IMR-90 (cell line): ENCODE data around the gene FGG.
"Not testable (repeated sequence)": the region's sequence is repeated elsewhere in the genome, so short reads cannot be mapped to it uniquely, and the experiment has no call there.

Source experiments
- BHLHE40 ChIP-seq: fragments of 150-350 bp; IDR thresholded peaks from 2 replicates; pipeline ENCODE4 v1.6.1; 2016; ENCODE audit warnings: mild to moderate bottlenecking, low read depth, low read length
- CEBPB ChIP-seq: IDR thresholded peaks from 2 replicates; pipeline ENCODE4 v1.6.1; 2012; ENCODE audit warnings: low read depth, low read length, improper control_type of control experiment
- CHD1 ChIP-seq: IDR thresholded peaks from 2 replicates; pipeline ENCODE4 v1.6.1; 2012; ENCODE audit warnings: low read depth, low read length, improper control_type of control experiment
- MAFK ChIP-seq: IDR thresholded peaks from 2 replicates; pipeline ENCODE4 v1.6.1; 2012; ENCODE audit warnings: low read depth, low read length, improper control_type of control experiment
- MAZ ChIP-seq: IDR thresholded peaks from 2 replicates; pipeline ENCODE4 v1.6.1; 2012; ENCODE audit warnings: low read depth, mild to moderate bottlenecking, low read length, improper control_type of control experiment, moderate library complexity, borderline replicate concordance
- MXI1 ChIP-seq: IDR thresholded peaks from 2 replicates; pipeline ENCODE4 v1.6.1; 2012; ENCODE audit warnings: low read depth, mild to moderate bottlenecking, low read length, moderate library complexity, borderline replicate concordance
- POLR2A ChIP-seq: IDR thresholded peaks from 2 replicates; pipeline ENCODE4 v1.6.1; 2012; ENCODE audit warnings: mild to moderate bottlenecking, low read depth, low read length
- RAD21 ChIP-seq: IDR thresholded peaks from 2 replicates; pipeline ENCODE4 v1.6.1; 2012; ENCODE audit warnings: low read length, improper control_type of control experiment
- RCOR1 ChIP-seq: IDR thresholded peaks from 2 replicates; pipeline ENCODE4 v1.6.1; 2012; ENCODE audit warnings: mild to moderate bottlenecking, low read length, improper control_type of control experiment; ENCODE audit not compliant: insufficient replicate concordance
- RFX5 ChIP-seq: IDR thresholded peaks from 2 replicates; pipeline ENCODE4 v1.8.0; 2012; ENCODE audit warnings: low read depth, mild to moderate bottlenecking, low read length, moderate library complexity
- SMC3 ChIP-seq: fragments of 150-350 bp; IDR thresholded peaks from 2 replicates; pipeline ENCODE4 v1.6.1; 2016; ENCODE audit warnings: low read depth, mild to moderate bottlenecking, antibody characterized with exemption, low read length, moderate library complexity
- TF ChIP-seq, protein P1 (sequence below): conservative IDR thresholded peaks from 2 replicates; pipeline ENCODE4 v1.5.1; 2012; ENCODE audit warnings: mild to moderate bottlenecking, low read depth, low read length, improper control_type of control experiment
- TF ChIP-seq, protein P2 (sequence below): fragments of 150-350 bp; IDR thresholded peaks from 2 replicates; pipeline ENCODE4 v1.6.1; 2017; ENCODE audit warnings: mild to moderate bottlenecking, antibody characterized with exemption, low read length, low read depth

DNA sequence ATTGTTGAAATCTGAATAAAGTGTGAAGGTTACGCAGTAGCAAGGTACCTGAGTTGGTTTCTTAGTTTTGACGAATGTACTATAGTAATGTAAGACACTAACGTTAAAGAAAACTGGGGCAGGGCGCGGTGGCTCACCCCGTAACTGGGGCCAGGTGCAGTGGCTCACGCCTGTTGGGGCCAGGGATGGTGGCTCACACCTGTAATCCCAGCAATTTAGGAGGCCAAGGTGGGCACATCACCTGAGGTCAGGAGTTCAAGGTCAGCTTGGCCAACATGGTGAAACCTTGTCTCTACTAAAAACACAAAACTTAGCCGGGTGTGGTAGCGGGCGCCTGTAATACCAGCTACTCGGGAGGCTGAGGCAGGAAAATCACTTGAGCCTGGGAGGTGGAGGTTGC is 15.2 kb downstream of the FGG start:
- TF ChIP-seq POLR2A, RCOR1, CEBPB, RFX5, MAZ, MAFK, CHD1, BHLHE40, RAD21, SMC3, MXI1: not testable (repeated sequence)
- TF ChIP-seq, protein P1, sequence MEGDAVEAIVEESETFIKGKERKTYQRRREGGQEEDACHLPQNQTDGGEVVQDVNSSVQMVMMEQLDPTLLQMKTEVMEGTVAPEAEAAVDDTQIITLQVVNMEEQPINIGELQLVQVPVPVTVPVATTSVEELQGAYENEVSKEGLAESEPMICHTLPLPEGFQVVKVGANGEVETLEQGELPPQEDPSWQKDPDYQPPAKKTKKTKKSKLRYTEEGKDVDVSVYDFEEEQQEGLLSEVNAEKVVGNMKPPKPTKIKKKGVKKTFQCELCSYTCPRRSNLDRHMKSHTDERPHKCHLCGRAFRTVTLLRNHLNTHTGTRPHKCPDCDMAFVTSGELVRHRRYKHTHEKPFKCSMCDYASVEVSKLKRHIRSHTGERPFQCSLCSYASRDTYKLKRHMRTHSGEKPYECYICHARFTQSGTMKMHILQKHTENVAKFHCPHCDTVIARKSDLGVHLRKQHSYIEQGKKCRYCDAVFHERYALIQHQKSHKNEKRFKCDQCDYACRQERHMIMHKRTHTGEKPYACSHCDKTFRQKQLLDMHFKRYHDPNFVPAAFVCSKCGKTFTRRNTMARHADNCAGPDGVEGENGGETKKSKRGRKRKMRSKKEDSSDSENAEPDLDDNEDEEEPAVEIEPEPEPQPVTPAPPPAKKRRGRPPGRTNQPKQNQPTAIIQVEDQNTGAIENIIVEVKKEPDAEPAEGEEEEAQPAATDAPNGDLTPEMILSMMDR: not testable (repeated sequence)
- TF ChIP-seq, protein P2, sequence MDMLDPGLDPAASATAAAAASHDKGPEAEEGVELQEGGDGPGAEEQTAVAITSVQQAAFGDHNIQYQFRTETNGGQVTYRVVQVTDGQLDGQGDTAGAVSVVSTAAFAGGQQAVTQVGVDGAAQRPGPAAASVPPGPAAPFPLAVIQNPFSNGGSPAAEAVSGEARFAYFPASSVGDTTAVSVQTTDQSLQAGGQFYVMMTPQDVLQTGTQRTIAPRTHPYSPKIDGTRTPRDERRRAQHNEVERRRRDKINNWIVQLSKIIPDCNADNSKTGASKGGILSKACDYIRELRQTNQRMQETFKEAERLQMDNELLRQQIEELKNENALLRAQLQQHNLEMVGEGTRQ: not testable (repeated sequence)
